CD4-positive, alpha-beta T cell (primary cell): ENCODE results near the gene DNAH11. TPM values are rescaled to one million over a fixed set of nuclear protein-coding genes. Genes with fewer than 3 reads are reported as not detected.

Experiments used
- ATAC-seq: fragments of 200-7000 bp; cut with Tn5 transposase; one replicate; pipeline ENCODE4 v1.10.0; 2022; ENCODE audit warnings: mild to moderate bottlenecking; ENCODE audit not compliant: poor library complexity
- CTCF ChIA-PET: fragments of 350-600 bp; sonication (Branson Sonifier 250); formaldehyde crosslinking; loops from one replicate; lab custom pipeline; 2021; ENCODE audit warnings: antibody characterized with exemption, inconsistent platforms; lab: Charles Lee
- POLR2A ChIA-PET: fragments of 350-600 bp; sonication (Branson Sonifier 250); formaldehyde crosslinking; loops from one replicate; lab custom pipeline; 2021; ENCODE audit warnings: antibody characterized with exemption, inconsistent platforms; lab: Charles Lee
- DNase-seq, 14 experiments: peaks; one replicate each; pipeline ENCODE4 v3.0.0-alpha.2; 2013 to 2020; ENCODE audit warnings: mixed read lengths in 2 of 14
- H3K27ac ChIP-seq, 2 donors: one replicate each; pipeline versions ENCODE4 v1.5.1 to v1.7.0; 2013; ENCODE audit warnings: low read length in 2 of 2, low read depth in 1 of 2, mild to moderate bottlenecking in 1 of 2
- H3K27me3 ChIP-seq, 2 experiments: 1 replicate in 1 of 2; 2 replicates in 1 of 2; pipeline versions ENCODE4 v1.6.1 to v1.7.0; 2013; ENCODE audit warnings: low read length in 2 of 2, control low read depth in 1 of 2, mild to moderate bottlenecking in 1 of 2, moderate library complexity in 1 of 2; ENCODE audit not compliant: insufficient read depth in 2 of 2, control insufficient read depth in 1 of 2
- H3K36me3 ChIP-seq: one replicate; pipeline ENCODE4 v1.6.1; 2013; ENCODE audit warnings: low read length, control low read depth; ENCODE audit not compliant: insufficient read depth
- H3K4me1 ChIP-seq: one replicate; pipeline ENCODE4 v1.6.1; 2013; ENCODE audit warnings: low read length, control low read depth; ENCODE audit not compliant: insufficient read depth
- H3K4me3 ChIP-seq: one replicate; pipeline ENCODE4 v1.5.1; 2013; ENCODE audit warnings: mild to moderate bottlenecking, low read length, moderate library complexity
- H3K9me3 ChIP-seq, 2 experiments: 1 replicate in 1 of 2; 2 replicates in 1 of 2; pipeline versions ENCODE4 v1.6.1 to v1.7.0; 2013; ENCODE audit warnings: low read length in 2 of 2, mild to moderate bottlenecking in 2 of 2, control low read depth in 1 of 2, moderate library complexity in 1 of 2; ENCODE audit not compliant: control insufficient read depth in 1 of 2, insufficient read depth in 1 of 2
- H3K27ac Mint-ChIP-seq: one replicate; pipeline ENCODE4 v1.8.0; 2020; ENCODE audit warnings: mixed read lengths
- H3K27me3 Mint-ChIP-seq: one replicate; pipeline ENCODE4 v1.8.0; 2021; ENCODE audit warnings: mixed read lengths
- H3K36me3 Mint-ChIP-seq: one replicate; pipeline ENCODE4 v1.8.0; 2021; ENCODE audit warnings: low read depth, mixed read lengths
- H3K4me1 Mint-ChIP-seq: one replicate; pipeline ENCODE4 v1.8.0; 2021; ENCODE audit warnings: low read depth, mixed read lengths
- H3K4me3 Mint-ChIP-seq: one replicate; pipeline ENCODE4 v1.8.0; 2020; ENCODE audit warnings: mild to moderate bottlenecking, mixed read lengths
- H3K9me3 Mint-ChIP-seq: one replicate; pipeline ENCODE4 v1.8.0; 2020; ENCODE audit warnings: mixed read lengths
- CTCF ChIP-seq: fragments of 200-600 bp; IDR thresholded peaks from one replicate; pipeline ENCODE4 v1.8.0; 2022; ENCODE audit warnings: antibody characterized with exemption, mild to moderate bottlenecking
- intact Hi-C, 2 experiments: fragments of 100-400 bp; cut with DNase I in 1 of 2; cut with micrococcal nuclease in 1 of 2; formaldehyde crosslinking; loops; one replicate each; pipeline versions ENCODE4 v1.15.1 to v1.9.0; 2023 to 2025; cut with DNase I, micrococcal nuclease
- total RNA-seq, 174 experiments: library from RNA in 2 of 174; stranded (reverse) in 2 of 174; gene quantifications; one replicate each; pipeline ENCODE4 v1.2.3 and lab custom pipeline; 2021 to 2026

The DNAH11 gene
- total RNA-seq, 2 experiments from 2014 or later = 0.11 TPM; not detected in 1

DNA sequence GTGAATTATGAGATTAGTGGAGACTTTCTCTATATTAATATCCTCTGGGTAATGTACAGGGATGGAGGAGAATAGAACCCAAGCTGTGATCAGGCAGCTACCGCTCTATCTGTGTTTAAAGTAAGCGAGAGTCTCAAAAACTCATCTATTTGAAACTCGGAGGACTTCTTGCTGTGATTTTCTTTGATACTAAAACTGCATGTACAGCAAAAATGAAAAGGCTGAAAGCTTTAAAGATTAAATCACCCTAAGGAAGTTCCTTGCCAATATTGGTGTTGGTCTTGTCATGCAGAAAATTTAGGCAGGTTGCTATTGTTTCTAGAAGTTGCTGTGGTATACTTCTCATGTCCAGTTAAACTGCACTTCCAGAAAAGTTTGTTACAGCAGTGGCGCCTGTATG lies 110.8 kb downstream of the DNAH11 start:
- Mint-ChIP-seq H3K9me3 (no peaks in the 10 kb centered on the region), H3K4me3 (no peak overlapping the region), H3K27ac (no peak overlapping the region), H3K4me1 (no peaks in the 10 kb centered on the region), H3K36me3 (no peaks in the 10 kb centered on the region), H3K27me3 (no peaks in the 10 kb centered on the region)
- Histone ChIP-seq H3K9me3 (no peaks in the 10 kb centered on the region), H3K27me3 (peaks cover 0 to 3% of the 10 kb centered on the region in 2 experiments), H3K36me3 (no peaks in the 10 kb centered on the region), H3K4me3 (no peak overlapping the region), H3K4me1 (no peaks in the 10 kb centered on the region), H3K27ac (no peak overlapping the region)
- POLR2A ChIA-PET = no interaction called here
- CTCF ChIA-PET = interaction anchor here (1.3 kb wide), 1 partner anchor 18 kb away, joined by 3 read pairs; no protein-coding TSS in a partner anchor
- TF ChIP-seq CTCF = no peak
- ATAC-seq (no peak), DNase-seq (no peak)
- intact Hi-C loops = no loop called here

GRCh38 chr7:21656081-21656480 lies 113.2 kb downstream of the DNAH11 start:
- no peaks in the 10 kb centered on the region for H3K36me3 ChIP-seq
- POLR2A ChIA-PET = no interaction called here
- H3K9me3 ChIP-seq = no peaks in the 10 kb centered on the region
- no peaks in the 10 kb centered on the region for H3K4me1 Mint-ChIP-seq
- ATAC-seq = no peak
- DNase-seq = no peak
- no peak overlapping the region for H3K27ac ChIP-seq
- H3K27me3 Mint-ChIP-seq = no peaks in the 10 kb centered on the region
- intact Hi-C loops = no loop called here
- peaks cover 2% of the 10 kb centered on the region for H3K9me3 Mint-ChIP-seq
- CTCF ChIA-PET = no interaction called here
- H3K36me3 Mint-ChIP-seq = no peaks in the 10 kb centered on the region
- H3K27me3 ChIP-seq = peaks cover 0 to 4% of the 10 kb centered on the region in 2 experiments
- TF ChIP-seq CTCF = no peak
- H3K4me3 Mint-ChIP-seq = no peak overlapping the region
- no peaks in the 10 kb centered on the region for H3K4me1 ChIP-seq
- H3K4me3 ChIP-seq = no peak overlapping the region
- no peak overlapping the region for H3K27ac Mint-ChIP-seq

DNA sequence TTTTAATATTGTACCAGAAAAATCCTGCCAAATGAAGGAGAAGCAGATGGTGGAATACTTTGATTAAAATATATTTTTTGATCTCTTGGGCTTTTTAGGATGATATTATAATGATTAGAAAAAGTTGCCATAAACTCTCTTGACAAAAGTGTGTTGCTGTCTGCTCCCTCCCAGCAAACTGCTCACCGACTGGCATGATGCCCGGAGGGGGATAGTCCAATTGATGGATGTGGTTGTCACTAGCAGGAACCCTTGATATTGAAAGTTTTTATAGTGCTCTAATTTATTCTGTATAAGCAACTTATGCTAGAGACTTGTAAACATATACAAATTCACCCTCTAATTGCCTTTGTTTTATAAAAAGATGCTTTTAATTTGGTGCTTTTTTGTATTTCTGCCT lies 114.0 kb downstream of the DNAH11 start:
- Mint-ChIP-seq H3K36me3 (no peaks in the 10 kb centered on the region), H3K4me1 (no peaks in the 10 kb centered on the region), H3K27ac (no peak overlapping the region), H3K27me3 (no peaks in the 10 kb centered on the region), H3K4me3 (no peak overlapping the region), H3K9me3 (peaks cover 5% of the 10 kb centered on the region)
- Histone ChIP-seq H3K4me1 (no peaks in the 10 kb centered on the region), H3K36me3 (no peaks in the 10 kb centered on the region), H3K27me3 (peaks cover 0 to 4% of the 10 kb centered on the region in 2 experiments), H3K9me3 (no peaks in the 10 kb centered on the region), H3K27ac (no peak overlapping the region), H3K4me3 (no peak overlapping the region)
- CTCF ChIA-PET = no interaction called here
- intact Hi-C loops = no loop called here
- no peak for DNase-seq
- ATAC-seq = no peak
- POLR2A ChIA-PET = no interaction called here
- no peak for TF ChIP-seq CTCF
